Activated CD8-positive, alpha-beta T cell treated with anti-CD3 and anti-CD28 coated beads for 36 hours (primary cell): ENCODE measurements around the gene NEURL1B. TPM values are rescaled to one million over a fixed set of nuclear protein-coding genes. Genes with fewer than 3 reads are reported as not detected.

Experiments used
- ATAC-seq: fragments of 200-7000 bp; cut with Tn5 transposase; one replicate; pipeline ENCODE4 v1.10.0; 2021; ENCODE audit warnings: mild to moderate bottlenecking, moderate library complexity
- CTCF ChIA-PET: fragments of 350-600 bp; sonication (Branson Sonifier 250); formaldehyde crosslinking; loops from one replicate; lab custom pipeline; 2021; ENCODE audit warnings: antibody characterized with exemption; lab: Charles Lee
- POLR2A ChIA-PET: fragments of 350-600 bp; sonication (Branson Sonifier 250); formaldehyde crosslinking; loops from one replicate; lab custom pipeline; 2021; ENCODE audit warnings: antibody characterized with exemption; lab: Charles Lee
- DNase-seq: peaks from one replicate; pipeline ENCODE4 v3.0.0-alpha.2; 2020
- H3K27ac Mint-ChIP-seq: one replicate; pipeline ENCODE4 v1.8.0; 2021; ENCODE audit warnings: mild to moderate bottlenecking, mixed read lengths
- H3K27me3 Mint-ChIP-seq: one replicate; pipeline ENCODE4 v1.8.0; 2021; ENCODE audit warnings: mixed read lengths
- H3K36me3 Mint-ChIP-seq: one replicate; pipeline ENCODE4 v1.8.0; 2021; ENCODE audit warnings: low read depth, mixed read lengths
- H3K4me1 Mint-ChIP-seq: one replicate; pipeline ENCODE4 v1.8.0; 2021; ENCODE audit warnings: low read depth, mixed read lengths
- H3K4me3 Mint-ChIP-seq: one replicate; pipeline ENCODE4 v1.8.0; 2021; ENCODE audit warnings: mild to moderate bottlenecking, moderate library complexity, mixed read lengths
- H3K9me3 Mint-ChIP-seq: one replicate; pipeline ENCODE4 v1.8.0; 2021; ENCODE audit warnings: mixed read lengths
- CTCF ChIP-seq: fragments of 200-600 bp; IDR thresholded peaks from one replicate; pipeline ENCODE4 v1.8.0; 2022; ENCODE audit warnings: antibody characterized with exemption, mild to moderate bottlenecking
- intact Hi-C: fragments of 100-400 bp; cut with micrococcal nuclease; formaldehyde crosslinking; loops from one replicate; pipeline ENCODE4 v1.10.0; 2022
- total RNA-seq, 2 experiments: library from RNA; stranded (reverse); gene quantifications; one replicate each; pipeline ENCODE4 v1.2.3, GENCODE V29; 2021

The NEURL1B gene
- total RNA-seq, 2 experiments from 2014 or later: 0.18 to 0.22 TPM

DNA sequence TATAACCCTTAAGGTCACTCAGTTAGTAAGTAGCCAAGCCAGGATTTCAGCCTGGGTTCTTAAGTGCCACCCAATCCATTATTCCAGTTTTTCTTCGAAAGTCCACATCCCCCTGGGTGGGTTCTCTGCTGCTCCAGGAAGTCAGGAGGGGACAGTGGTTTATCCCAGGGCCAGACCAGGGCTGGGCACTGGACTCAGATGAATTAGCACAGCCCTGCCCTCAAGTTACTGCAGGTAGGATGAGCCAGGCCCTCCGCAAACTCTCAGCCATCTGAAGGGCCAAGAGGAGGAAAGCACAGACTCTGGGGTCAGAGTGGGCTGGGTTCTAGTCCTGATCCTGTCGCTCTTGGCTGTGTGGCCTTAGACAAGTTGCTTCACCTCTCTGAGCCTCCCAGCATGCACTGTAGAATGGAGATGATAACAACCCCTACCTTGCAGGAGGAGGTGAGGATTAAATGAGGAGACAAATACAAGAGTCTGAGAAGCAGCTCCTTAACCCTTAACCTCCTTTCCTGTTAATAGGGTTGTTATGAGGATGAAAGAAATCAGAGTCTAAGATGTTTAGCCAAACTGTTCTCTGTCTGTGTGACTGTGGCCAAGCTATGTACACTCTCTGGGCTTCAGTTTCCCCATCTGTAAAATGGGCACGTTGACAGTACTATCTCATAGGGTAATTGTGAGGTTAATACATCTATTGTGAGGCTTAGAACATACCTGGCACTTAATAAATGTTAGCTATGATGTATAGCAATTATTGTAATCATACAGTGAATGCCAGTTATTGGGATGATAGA is 6.8 kb upstream of the NEURL1B start:
- ATAC-seq: no peak
- ChIA-PET POLR2A (no interaction called here), CTCF (no interaction called here)
- TF ChIP-seq CTCF: no peak
- H3K27ac Mint-ChIP-seq: no peak overlapping the region
- no peaks in the 10 kb centered on the region for H3K36me3 Mint-ChIP-seq
- intact Hi-C loops: no loop called here
- H3K4me3 Mint-ChIP-seq: no peak overlapping the region
- H3K9me3 Mint-ChIP-seq: no peaks in the 10 kb centered on the region
- no peak for DNase-seq
- H3K4me1 Mint-ChIP-seq: no peaks in the 10 kb centered on the region
- peaks cover 10% of the 10 kb centered on the region for H3K27me3 Mint-ChIP-seq

DNA sequence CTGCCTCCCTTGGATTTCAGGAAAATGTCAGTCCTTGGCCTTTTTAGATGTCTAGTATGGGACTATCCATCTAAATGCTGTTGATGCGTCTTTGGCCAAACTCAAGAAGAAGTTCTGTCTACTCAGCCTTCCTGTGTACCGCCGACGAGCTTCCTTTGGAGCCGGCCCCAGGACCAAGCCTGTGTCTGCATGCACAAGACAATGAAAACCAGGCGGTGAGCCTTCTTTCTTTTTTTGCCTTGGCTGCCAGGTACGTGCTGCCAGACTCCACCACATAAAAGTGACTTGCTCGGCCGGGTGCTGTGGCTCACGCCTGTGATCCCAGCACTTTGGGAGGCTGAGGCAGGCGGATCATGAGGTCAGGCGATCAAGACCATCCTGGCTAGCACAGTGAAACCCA is 6.0 kb upstream of the NEURL1B start:
- no peaks in the 10 kb centered on the region for H3K9me3 Mint-ChIP-seq
- H3K4me1 Mint-ChIP-seq: no peaks in the 10 kb centered on the region
- no peak overlapping the region for H3K27ac Mint-ChIP-seq
- ChIA-PET CTCF (no interaction called here), POLR2A (no interaction called here)
- peaks cover 14% of the 10 kb centered on the region for H3K27me3 Mint-ChIP-seq
- H3K4me3 Mint-ChIP-seq: no peak overlapping the region
- ATAC-seq: no peak
- no peak for DNase-seq
- H3K36me3 Mint-ChIP-seq: no peaks in the 10 kb centered on the region
- intact Hi-C loops: no loop called here
- TF ChIP-seq CTCF: no peak

GRCh38 chr5:172636279-172637050 is 4.6 kb upstream of the NEURL1B start:
- H3K27ac Mint-ChIP-seq: no peak overlapping the region
- H3K9me3 Mint-ChIP-seq: no peaks in the 10 kb centered on the region
- intact Hi-C loops: no loop called here
- no peak for ATAC-seq
- no peaks in the 10 kb centered on the region for H3K4me1 Mint-ChIP-seq
- H3K27me3 Mint-ChIP-seq: peaks cover 19% of the 10 kb centered on the region
- no peak for DNase-seq
- TF ChIP-seq CTCF: no peak
- no peak overlapping the region for H3K4me3 Mint-ChIP-seq
- POLR2A ChIA-PET: no interaction called here
- H3K36me3 Mint-ChIP-seq: no peaks in the 10 kb centered on the region
- CTCF ChIA-PET: no interaction called here

DNA sequence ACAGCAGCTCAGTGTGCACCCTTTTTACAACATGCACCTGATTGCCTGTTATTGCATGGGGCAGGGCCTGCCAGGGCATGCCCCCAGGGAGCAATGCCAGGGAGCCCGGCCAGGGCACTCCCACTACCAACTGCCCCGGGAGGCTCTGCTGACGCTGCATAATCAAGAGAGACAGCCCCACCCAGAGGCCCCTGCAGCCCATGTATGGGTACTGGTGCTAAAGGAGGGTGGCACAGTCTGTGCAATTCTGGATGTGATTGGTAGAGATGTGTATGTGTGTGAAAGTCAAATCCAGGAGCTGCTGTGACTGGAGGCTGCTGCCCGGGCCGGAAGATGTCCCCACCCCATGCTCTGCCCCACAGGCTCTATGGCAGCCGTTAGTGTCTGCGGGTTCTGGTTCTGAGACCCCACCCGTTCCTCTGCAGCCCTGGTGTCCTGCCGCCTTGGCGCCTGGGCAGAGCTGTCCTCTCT is 3.9 kb upstream of the NEURL1B start:
- no peak overlapping the region for H3K27ac Mint-ChIP-seq

More for the DNA sequence above, 3.9 kb upstream of the NEURL1B start:
- Mint-ChIP-seq H3K36me3 (no peaks in the 10 kb centered on the region), H3K4me1 (no peaks in the 10 kb centered on the region), H3K27me3 (peaks cover 21% of the 10 kb centered on the region), H3K9me3 (no peaks in the 10 kb centered on the region), H3K4me3 (no peak overlapping the region)
- CTCF ChIA-PET: no interaction called here
- ATAC-seq: no peak
- POLR2A ChIA-PET: no interaction called here
- intact Hi-C loops: no loop called here
- no peak for TF ChIP-seq CTCF
- no peak for DNase-seq
